Stimulated activated CD8-positive, alpha-beta memory T cell treated with anti-CD3 and anti-CD28 coated beads, Interleukin-7, amount 100 ng/mL, for 4 hours (primary cell): Measurements from ENCODE around the gene VPS26C.

Experiments used
- DNase-seq, 2 donors: peaks; one replicate each; pipeline ENCODE4 v3.0.0-alpha.2; 2020; ENCODE audit warnings: low read depth in 2 of 2

Gene VPS26C

GRCh38 chr21:37202221-37203110, 64.7 kb downstream of the VPS26C start:
- no peak for DNase-seq

- no peak for DNase-seq
These were observed 66.3 kb downstream of the VPS26C start for GRCh38 chr21:37200641-37201480.

DNA sequence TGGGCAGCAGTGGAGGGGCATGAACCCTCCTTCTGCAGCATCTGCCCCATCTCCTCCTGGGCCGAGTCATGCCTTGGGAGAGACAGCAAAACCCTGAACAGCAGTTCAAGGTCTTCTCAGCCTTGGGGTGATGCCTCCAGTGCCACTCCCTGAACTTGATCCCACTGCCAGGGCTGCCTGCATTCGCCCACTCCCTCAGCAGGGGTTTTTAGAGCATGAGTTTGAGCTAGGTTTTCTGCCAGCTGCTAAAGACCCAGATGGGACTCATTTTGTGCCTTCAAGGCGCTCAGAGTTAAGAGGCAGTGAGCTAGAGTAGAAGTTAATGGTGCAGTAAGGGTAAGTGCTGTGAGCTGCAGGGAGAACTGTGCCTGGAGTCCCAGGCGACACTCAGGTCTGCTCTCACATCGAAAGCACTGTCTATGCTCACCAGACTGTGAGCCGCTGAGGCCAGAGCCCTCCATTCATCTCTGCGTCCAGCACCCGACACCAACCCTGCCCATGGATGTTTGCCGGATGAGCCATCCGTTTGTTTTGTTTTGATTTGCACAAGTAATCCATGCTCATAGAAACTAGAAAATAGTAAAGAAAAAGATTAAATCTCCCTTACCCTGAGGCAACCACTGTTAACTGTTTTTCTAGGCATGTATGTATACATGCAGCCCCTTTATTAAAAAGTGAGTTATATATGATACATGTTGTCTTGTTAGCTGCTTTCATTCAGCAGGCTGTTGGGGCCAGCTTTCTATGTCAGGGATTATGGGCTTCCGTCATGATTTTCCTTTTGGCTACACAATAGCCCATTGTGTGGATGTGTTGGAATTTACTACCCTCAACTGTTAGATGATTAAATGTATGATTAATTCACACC, 67.8 kb downstream of the VPS26C start:
- DNase-seq, result no peak

- DNase-seq, result no peak
These were observed 69.4 kb downstream of the VPS26C start for GRCh38 chr21:37197746-37198145.

DNA sequence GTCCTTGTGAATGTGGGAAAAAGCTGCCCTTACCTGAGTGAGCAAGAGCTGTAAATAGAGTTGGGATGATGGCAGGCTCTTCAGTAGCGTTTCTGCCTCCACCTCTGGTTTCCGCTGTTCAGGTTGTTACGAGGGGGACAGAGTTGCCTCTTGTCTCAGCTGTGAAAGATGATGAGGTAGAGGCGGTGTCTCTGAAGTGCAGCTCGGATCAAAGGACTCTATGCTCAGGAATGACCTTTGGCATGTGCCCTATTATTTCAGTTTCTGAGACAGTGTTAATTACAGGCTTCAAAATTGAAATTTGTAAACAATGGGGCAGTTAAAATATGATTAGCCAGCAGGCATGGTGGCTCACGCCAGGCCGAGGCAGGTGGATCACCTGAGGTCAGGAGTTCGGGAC, 70.3 kb downstream of the VPS26C start:
- no peak for DNase-seq

- DNase-seq, result no peak
These were observed 71.5 kb downstream of the VPS26C start for GRCh38 chr21:37195610-37196009.

DNA sequence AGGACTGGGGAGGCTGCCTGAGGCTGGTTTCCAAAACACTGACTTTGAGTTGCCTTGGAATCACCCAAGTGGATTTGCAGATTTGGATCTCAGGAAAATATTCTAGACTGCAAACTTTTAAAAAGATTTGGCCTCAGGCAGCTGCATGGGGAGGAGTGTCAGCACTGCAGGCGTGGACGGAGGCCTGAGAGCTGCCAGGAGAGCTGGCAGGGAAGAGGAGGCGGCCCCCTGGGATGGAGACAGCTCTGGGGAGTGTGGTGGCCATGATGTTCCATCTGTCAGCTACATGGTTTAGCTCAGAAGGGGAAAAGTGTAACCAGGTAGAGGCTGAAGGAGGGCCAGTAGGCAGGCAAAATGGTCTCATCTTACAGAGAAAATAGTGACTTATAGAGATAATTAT, 72.1 kb downstream of the VPS26C start:
- no peak for DNase-seq

DNA sequence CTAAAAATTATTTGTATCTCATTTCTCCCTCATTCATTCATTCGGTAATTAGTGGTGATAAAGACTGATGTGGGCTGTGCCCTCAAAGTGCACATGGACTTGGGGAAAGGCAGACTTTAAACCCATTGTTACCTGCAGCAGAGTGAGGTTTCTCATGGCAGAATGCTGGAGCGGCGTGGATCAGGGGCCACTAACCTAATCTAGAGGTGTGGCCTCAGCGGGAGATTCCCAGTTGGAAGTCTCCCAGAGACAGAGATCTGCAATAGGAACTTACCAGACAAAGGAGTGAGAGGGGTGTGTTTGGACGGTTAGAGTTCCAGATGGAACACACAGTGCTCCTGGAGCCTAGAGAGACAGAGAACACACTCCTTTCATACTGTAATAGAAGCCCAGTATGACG, 73.5 kb downstream of the VPS26C start:
- DNase-seq, result no peak

- no peak for DNase-seq
These were observed 74.1 kb downstream of the VPS26C start for GRCh38 chr21:37193006-37193405.

- no peak for DNase-seq
These were observed 75.1 kb downstream of the VPS26C start for GRCh38 chr21:37192019-37192418.

DNA sequence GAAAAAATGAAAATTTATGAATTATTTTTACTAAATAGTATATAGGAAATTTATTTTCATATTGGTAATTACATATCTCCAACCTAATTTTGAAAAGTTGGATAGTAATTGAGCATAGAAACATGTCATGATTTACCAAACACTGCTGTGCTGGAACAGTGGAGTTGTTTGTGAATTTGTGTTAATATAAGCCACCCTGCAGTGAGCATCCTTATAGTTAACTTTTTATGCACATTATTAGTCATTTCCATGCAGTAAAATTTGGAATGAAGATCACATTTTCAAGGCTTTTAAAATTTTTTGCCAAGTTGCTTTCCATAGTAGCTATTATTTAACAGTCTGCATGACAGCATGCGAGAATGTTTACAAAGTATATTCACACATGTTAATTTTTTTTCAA, 78.3 kb downstream of the VPS26C start:
- DNase-seq, result no peak

DNA sequence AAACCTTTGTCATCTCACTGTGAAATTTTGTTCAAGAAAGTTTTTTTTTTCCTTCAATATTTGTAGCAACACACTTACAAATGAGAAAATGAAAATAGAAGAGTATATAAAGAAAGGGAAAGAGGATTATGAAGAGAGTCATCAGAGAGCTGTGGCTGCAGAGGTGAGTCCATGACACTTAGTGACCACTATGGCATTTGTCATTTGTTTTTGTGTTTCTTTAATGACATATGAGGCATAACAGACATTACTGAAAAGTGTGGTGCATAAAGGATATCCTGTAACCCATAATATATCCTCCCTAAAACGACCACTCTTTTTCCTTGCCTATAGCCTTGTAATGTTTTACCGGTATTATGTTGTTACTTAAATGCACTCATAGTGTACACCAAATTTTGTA, 80.2 kb downstream of the VPS26C start:
- DNase-seq, result no peak

- no peak for DNase-seq
These were observed 82.1 kb downstream of the VPS26C start for GRCh38 chr21:37184784-37185593.

DNA sequence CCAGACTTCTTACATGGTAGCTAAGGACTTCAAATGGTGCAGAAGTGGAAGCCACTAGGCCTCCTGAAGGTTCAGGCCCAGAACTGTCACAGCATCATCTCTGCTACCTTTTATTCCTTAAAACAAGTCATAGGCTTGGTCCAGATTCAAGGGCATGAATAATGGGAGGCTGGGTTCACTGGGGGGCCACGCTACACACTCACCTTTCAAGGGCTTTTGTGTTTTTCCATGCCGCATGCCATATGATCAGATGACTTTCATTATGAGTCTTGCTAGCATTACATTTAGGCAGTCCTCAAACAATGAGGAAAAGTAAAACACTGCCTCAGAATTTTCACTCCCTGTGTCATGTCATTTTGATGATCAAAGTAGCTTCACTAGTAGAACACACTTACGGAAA, 83.4 kb downstream of the VPS26C start:
- no peak for DNase-seq

DNA sequence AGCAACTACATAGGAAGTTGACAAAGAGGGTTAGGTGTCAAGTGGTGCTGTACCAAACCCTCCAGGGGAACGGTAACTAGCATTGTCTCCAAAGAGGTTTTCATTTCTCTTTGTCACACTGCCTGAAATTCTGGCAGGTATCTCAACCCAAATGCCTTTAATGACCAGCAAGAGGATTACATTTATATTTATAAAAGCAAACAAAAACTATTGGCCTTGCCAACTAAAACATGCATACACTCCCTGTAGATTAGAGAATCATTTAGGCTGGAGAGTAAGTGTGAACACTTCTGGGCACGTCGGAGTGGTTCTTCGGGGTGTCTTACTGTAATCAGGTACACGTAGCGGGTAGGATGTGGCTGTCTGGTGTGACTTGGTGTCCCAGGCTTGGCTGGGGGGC, 84.9 kb downstream of the VPS26C start:
- DNase-seq, result no peak

GRCh38 chr21:37181059-37181458, 86.1 kb downstream of the VPS26C start:
- DNase-seq, result no peak

- DNase-seq, result no peak
These were observed 90.4 kb downstream of the VPS26C start for GRCh38 chr21:37176716-37177115.
